DMS153 (cell line): ENCODE measurements around the gene CENPM.
"Not testable (repeated sequence)": the region's sequence is repeated elsewhere in the genome, so short reads cannot be mapped to it uniquely, and the experiment has no call there.

ENCODE experiments used
- DNase-seq: peaks from one replicate; lab custom pipeline; 2025; lab: John Stamatoyannopoulos, UW

Gene CENPM

DNA sequence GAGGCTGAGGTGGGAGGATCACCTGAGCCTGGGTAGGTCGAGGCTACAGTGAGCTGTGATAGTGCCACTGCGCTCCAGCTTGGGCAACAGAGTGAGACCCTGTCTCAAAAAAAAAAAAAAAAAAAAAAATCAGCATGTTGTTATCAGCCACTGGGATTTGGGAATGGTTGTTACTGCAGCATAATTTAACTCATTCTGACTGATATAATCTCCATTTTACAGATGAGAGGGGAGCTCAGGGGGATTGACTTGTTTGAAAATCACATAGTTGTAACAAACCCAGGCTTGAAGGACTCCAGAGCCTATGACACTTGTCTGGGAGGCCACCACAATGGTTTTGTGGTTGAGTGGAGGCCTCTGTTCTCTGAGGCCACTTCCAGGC lies 19.3 kb upstream of the CENPM start:
- no peak for DNase-seq

DNA sequence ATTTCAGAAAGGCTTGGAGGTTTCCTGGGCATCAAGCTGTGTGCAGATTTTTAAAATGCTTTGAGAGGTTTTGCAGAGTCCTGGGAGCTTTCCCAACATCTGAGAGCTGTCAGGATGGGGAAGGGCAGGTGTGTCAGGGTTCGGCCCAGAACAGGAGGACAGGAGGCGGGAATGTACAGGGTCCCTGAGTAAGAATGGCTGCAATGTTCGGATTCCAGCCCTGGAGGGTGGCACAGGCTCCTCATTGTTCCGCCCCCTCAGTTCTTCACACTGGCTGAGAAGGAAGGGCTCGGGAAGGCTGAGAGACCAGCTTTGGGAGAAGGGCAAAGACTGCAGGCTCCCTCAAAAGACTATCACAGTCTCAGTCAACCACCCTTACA lies 17.1 kb upstream of the CENPM start:
- no peak for DNase-seq

DNA sequence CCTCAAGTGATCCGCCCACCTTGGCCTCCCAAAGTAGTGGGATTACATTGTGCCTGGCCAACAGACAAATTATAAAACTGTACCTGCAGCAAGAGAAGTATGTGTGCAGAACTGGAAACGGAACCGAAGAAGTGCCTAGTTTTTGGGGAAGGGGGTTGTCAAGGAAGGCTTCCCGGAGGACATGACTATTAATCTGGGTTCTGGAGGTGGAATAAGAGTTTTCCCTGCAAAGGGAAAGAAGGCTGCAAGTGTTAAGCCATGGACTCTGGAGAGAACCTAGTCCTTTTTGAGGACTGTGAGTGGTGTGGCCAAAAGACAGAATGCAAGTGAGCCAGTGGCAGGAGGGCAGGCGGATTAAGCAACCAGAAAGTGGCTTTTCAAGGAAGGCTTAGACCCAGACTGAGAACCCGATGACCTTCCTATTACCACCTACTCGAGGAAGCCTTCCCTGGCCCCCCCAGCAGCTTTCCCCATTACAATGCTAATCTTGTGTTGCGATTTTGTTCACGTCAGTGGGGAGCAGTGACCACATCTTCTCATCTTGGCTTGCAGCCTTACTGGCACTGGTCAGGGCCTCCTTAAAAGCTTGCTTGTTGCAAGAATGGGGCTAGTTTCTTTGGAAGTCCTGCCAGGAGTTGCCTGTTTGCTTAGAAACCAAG lies 16.6 kb upstream of the CENPM start:
- no peak for DNase-seq

DNA sequence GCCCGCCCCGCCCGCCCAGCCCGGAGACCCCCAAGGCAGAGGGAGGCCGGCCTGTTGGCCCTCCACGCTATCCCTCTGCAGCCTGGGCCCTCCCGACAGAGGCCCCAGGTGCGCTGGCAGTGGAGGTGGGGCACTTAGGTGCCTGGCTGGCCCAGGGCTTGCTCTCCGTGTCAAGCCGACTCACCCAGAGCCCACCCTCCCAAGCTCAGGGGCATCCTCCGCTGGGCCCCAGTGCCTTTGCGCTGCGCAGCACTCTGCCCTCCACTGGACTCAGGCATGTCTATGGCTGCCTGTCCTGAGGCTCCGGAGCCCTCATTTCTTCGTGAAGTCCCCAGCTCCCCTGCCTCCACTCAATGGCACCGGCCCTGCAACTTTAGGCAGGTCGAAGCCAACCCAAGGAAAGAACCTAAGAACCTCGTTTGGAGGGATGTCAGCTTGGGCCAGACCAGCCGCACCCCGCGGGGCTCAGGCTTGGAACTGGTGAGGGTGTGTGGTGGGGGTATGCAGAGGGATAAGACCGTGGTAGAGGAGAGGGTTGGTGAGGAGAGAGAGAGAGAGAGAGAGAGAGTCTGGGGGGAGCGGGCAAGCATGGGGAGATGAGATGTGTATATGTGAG lies 11.1 kb upstream of the CENPM start:
- DNase-seq, result no peak

DNA sequence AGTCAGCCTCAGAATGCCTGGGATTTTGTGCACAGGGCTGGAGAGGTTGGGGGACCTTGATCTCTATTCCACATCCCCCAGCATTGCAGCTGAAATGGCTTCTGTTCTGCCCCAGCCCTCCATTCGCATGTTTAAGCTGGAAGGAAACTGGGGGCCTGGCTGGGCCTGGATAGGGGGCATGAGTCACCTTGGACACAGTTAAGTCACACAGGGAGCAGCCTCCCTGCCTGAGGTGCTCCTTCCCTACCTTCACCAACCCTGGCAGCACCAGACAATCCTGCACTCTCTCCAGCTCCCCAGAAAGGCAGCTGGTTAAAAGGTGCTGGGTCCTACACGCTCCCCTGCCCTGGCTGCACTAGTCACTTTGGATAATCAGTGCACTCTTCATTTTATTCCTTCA lies 5.8 kb upstream of the CENPM start:
- no peak for DNase-seq

DNA sequence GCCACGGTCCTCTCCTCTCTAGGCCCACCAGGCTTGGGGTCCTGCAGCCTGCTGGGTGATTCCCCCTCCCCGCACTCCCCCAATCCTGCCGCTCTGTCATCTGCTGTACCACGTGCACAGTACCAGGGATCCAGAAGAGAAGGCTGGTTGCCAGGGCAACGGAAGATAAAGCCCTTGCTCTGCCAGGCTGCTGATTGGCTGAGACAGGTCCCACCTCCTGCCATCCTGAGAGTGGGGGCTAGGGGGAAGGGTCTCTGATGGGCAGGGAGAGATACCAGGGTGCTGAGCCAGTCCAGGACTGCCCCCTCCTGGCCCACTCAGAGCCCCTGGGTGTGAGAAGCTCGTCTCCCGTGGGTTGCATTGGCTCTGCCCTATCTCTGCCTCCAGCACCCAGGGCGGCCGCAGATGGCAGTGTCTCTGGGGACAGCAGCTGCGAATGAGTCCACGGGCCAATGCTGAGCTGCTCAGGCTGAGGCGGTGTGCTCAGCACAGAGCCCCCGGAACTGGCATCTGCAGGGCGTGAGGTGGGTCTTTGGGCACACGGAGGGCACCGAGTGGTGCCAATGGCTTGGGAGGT lies 5.0 kb upstream of the CENPM start, which contains the start of gene SMIM45:
TSS of gene SMIM45 (plus strand) at position 253 of the 577 bp plus-strand sequence.
- no peak for DNase-seq

DNA sequence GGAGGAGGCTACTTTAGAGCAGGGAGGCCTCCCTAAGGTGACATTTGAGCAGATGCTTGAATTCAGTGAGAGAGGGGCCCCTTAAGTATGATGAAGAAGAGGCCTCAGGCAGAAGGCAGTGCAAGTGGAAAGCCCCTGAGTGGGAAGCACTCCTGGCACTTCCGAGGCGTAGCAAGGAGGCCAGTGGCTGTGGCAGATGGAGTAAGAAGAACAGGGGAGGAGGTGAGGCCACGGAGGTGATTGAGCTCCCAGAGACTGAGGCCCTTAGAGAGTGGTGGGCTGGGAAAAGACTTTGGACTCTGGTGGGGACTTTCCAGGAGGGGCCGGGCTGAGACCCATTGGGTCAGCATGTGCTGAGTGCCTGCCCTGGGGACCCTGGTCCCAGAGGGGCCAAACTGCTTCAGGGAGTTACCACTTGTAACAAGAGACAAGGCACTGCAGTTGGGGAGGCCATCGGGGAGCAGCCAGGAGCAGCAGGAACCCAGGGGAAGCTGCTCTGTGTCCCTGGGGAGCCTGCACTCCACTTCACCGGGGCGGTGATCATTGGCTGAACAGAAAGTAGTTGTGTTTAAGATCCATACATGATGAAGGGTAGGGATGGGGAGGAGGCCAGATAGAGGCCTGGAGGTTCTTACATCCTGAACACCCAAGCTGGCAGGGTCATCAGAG lies 2.5 kb upstream of the CENPM start:
- DNase-seq, result no peak

DNA sequence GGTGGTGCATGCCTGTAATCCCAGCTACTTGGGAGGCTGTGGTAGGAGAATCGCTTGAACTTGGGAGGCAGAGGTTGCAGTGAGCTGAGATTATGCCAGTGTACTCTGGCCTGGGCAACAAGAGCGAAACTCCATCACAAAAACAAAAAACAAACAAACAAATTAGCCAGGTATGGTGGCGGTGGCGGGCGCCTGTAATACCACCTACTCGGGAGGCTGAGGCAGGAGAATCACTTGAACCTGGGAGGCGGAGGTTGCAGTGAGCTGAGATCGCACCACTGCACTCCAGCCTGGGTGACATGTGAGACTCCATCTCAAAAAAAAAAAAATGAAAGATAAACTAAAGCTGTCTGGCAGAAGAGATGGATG lies 2.0 kb upstream of the CENPM start:
- DNase-seq, result not testable (repeated sequence)

DNA sequence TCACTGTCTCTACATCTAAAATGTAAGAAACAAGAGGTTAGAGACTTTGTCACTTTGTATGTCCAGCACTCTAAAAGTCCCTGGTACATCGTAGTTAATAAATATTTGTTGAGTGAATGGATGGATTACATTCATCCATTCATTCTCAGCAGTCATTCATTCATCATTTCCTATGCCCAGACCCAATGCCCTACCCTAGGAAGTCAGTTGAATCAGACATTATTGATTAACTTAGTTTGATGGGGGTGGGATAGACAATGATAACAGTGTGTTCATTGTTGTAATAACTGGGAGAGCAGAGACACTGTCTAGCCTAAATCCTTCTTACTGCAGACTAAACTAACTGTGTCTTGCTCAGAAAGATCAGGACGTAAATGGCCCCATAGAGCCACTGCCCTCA lies 1.2 kb upstream of the CENPM start:
- DNase-seq, result no peak

DNA sequence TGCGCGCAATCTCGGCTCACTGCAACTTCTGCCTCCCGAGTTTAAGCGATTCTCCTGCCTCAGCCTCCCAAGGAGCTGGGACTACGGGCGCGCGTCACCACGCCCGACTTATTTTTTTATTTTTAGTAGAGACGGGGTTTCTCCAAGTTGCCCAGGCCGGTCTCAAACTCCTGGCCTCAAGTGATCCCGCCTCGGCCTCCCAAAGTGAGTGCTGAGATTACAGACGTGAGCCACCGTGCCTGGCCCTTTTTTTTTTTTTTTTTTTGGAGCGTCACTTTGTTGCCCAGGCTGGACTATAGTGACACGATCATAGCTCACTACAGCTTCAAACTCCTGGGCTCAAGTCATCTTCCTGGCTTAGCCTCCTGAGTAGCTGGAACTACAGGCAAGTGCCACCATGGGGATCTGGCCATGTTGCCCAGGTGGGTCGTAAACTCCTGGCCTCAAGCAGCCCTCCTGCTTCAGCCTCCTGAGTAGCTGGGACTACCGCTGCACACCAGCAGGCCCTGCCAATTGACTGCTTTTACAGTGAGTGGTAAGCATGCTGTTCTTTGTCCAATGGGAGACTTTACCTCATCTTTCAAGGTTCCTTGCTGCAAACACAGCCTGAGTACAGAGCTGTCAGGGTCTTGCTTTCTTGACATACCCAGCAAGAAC lies 600 bp upstream of the CENPM start:
- DNase-seq, result no peak

DNA sequence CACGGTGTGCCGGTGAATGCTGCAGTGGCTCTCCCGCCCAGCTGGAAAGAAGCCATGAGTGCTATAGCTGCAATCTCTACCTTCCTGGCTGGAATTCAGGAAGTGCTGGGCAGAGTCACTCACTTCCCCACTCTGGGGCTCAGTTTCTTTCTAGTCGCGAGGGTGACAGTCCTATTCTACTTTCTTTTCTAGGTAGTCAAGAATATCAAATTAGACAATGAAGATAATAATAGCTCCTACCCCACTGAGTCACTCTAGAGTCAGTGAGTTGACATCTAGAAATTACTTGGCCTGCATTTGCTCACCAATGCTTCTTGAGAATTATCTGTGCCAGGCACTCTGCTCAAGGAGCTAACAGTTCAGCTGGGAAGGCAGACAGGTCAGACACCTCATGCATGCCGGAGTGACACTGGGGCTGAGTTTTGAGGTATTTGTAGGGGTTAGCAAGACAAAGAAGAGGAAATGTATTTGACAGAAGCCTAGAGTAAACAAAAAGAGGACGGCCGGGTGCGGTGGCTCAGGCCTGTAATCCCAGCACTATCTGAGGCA lies 3.2 kb downstream of the CENPM start:
- no peak for DNase-seq

DNA sequence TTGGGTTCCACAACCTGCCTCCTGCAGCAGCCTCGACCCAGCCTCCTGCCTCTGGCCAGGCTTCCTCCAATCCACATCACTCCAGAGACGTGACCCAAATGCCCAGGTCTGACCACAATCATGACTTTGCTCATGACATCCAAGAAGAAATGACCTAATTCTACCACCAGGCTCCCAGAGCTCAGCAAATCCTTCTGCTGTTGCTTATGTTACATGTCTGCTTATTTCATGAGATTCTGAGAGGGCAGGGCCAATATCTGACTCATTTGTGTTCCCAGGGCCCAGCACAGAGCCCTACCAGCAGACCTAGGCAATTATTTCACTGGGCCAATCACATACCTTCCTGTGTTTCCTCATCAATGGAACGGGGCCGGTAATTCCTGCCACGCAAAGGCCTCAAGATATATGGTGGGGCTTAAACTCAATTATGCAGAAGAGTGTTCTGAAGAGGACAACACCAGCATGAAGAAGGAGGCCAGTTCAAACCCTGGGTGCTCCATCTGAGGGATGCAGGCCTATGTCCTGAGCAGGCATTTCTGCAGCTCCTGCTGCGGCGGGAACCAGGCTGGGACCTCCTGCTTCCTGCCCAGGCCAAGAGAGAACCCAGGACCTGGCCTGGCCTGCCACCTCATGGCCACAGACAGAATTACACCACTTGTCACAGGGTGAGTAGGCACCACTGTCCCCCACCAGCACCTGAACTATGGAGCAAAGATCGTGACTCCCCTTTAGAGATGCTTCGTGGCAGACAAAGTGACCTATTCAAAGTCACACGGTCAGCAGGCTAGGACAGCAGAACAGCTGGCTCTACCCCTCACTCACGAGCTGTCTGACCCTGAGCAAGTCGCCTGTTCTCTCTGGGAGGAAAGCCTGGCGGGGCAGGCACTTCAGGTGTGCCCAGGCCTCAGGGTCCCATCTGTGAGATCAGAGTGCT lies 5.9 kb downstream of the CENPM start:
- DNase-seq, result peak; percentile 64

DNA sequence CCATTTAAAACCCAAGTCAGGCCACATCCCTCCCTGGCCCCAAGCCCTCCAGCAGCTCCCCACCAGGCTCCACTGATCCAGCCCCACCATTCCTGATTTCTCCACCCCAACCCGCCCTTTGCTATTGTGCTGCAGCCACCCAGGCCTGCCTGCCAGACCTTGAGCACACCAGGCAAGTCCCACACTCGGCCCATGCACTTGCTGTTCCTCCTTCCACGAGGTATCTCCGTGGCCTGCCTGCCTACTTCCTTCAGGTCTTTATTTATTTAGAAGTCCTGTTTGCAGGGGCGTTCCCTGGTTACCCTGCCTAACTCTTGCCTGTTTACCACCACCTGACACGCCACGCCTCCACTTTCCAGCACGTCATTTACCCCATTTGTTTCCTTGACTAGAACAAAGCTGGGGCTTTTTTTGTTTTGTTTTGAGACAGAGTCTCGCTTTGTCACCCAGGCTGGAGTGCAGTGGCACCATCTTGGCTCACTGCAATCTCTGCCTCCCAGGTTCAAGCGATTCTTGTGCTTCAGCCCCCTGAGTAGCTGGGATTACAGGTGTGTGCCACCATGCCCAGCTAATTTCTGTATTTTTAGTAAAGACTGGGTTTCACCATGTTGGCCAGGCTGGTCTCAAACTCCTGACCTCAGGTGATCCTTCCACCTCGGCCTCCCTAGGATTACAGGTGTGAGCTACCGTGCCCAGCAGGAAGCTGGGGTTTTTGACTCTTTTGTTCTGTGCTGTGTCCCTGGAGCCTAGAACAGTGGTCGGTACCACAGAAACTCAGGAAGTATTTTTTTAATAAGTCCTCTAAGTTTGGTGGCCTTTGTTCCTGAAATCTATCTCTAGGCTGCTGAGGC lies 6.7 kb downstream of the CENPM start:
- DNase-seq, result peak; percentile 90

DNA sequence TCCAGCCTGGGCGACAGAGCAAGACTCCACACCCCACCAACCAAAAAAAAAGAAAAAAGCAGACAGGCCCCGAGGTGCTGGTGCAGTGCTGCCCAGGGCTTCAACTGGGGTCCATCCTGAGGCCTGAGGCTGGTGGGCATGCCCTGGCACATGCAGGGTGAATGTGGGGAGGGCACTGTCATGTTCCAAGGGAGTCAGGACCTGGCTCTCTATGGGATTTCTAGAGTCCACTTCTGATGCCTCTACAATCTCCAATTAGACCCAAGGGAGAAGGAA lies 10.1 kb downstream of the CENPM start:
- no peak for DNase-seq

DNA sequence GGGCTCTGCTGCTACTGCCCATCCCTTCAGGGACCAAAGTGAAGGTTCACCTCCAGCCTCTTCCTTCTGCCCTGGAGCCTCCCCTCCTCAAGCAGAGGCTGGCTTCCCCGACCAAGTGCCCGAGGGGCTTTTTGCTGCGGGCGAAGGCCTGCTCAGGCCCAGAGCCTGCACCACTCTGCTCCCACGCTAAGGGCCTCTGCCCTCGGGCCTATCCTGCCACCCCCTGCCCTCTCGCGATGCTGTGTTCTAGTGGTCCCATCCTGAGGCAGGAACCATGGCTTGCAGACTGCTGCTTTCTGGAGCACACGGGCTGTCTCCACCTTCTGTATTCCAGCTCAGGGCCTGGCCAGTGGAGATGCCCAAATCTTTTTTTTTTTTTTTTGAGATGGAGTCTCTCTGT lies 11.4 kb downstream of the CENPM start:
- no peak for DNase-seq

DNA sequence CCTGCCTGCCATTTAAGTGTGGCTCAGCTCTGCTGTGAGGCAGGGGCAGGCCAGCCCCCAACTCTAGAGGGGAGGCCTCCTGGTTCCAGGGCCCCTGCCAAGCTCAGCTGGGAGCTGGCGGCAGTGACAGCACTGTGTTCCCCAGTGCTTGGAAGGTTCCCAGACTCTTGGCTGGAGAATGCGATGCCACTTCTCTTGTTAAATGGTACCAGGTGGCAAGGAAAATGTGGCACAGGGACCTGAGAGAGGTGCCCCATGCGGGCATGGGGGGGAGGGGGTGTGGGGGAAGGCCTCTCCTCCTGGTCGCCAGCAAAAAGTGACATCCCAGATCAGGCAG lies 12.0 kb downstream of the CENPM start:
- no peak for DNase-seq

DNA sequence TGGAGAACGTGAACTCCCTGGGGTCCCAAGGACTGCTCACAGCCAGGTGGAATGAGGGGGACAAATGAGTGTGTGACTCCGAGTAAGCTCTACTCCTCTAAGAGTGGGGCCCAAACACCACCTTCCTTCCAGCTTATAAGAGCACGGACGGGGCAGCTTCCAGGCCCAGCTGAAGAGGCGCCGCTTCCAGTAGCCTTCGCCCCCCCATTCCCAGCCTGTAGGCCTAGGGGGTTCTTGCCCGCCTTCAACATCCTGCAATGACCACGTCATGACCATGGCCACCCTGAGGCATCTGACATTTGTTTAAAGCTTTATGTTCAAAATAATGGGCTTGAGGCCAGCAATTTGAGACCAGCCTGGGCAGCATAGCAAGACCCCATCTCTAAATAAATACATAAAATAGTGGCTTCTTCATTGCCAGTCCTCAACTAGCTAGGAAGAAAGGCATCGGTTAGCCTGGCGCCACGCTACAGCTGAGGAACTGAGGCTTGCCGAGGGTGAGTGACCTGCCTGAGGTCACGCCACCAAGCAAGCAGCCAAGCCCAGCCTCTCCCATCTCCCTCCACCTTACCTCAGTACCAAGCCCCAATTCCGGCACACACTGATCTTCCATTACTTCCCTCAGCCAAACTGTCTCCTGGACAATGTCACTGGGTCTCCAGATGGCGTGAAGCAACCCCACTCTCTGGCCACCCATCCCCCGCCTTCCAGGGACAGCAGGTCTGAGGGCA lies 12.5 kb downstream of the CENPM start:
- DNase-seq, result no peak

DNA sequence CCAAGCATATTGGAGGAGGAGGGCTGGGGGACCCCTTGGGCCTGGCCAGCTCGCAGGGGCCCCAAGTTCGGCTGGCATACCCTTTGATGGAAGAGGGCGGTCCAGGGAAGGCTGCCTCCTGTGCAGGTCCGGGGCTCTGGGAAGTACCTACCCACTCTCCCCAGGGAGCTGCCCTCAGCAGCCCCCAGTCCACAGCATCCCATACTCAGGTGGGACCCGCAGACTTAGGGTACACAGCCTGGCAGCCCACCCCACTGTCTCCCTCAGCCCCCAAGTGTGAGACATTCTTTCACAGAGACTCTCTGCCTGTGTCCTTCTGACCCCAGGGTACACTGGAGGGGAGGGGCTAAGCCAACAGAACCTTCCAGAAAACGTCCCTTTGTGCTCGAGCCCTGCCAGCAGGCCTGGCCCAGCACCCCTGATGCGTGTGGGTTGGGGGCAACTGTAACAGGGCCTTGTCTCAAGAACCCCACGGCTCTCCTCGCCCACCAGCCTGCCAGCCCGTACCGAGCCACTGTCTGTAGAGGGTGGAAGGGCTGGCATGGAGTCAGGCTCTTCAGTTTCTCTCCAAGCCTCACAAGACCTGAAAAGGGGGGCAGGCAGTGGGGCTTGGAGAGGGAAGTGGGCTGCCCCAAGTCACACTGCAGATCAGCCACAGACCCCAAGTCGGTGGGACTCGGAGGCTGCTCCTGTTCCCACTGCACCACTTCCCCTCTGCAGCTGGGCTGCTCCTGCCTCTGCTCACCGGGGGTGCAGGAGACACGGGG lies 13.4 kb downstream of the CENPM start:
- DNase-seq, result no peak

DNA sequence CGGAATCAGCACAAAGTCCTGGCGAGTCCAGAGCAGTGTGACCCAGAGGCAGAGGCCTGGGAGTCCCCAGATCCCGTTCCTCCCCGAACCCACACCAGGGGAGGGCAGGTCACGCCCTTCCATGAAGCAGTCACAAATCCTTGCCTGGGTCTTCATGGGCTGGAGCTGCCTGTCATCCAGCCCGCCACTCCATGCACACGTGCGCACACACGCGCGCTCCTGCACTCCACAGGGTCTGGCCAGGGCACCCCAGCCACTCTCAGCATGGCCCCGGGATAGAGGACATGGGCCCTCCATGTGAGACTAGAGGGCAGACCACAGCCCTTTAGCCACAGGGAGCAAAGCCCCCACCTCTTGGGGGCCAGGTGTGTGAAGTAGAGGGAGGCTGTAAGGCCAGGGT lies 14.6 kb downstream of the CENPM start:
- DNase-seq, result no peak
